Measurements from ENCODE around the gene PSMB9.
A peak's percentile ranks its signal among the peaks of the same experiment; 100 is the strongest.

Gene PSMB9

GRCh38 chr6:32837651-32838113 lies 16.3 kb upstream of the PSMB9 start:
- TF ChIP-seq, protein P1, sequence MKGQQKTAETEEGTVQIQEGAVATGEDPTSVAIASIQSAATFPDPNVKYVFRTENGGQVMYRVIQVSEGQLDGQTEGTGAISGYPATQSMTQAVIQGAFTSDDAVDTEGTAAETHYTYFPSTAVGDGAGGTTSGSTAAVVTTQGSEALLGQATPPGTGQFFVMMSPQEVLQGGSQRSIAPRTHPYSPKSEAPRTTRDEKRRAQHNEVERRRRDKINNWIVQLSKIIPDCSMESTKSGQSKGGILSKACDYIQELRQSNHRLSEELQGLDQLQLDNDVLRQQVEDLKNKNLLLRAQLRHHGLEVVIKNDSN (IDR thresholded peaks at IDR 0.05): no peak
- TF ChIP-seq TAF1 (IDR thresholded peaks at IDR 0.05; ENCODE audit: low read depth) (no peak), RAD21 (IDR thresholded peaks at IDR 0.05; ENCODE audit: low read depth) (no peak), NFIC (IDR thresholded peaks at IDR 0.05) (no peak), EGR1 (IDR thresholded peaks at IDR 0.05) (no peak)

GRCh38 chr6:32838114-32838958 lies 15.7 kb upstream of the PSMB9 start, which contains the start of gene TAP2:
TSS of gene TAP2 (minus strand) at chr6:32838739. CDS start at chr6:32838233, 506 bp downstream.
- no peak for TF ChIP-seq TAF1 (IDR thresholded peaks at IDR 0.05; ENCODE audit: low read depth)
- TF ChIP-seq, protein P2, sequence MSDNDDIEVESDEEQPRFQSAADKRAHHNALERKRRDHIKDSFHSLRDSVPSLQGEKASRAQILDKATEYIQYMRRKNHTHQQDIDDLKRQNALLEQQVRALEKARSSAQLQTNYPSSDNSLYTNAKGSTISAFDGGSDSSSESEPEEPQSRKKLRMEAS (IDR thresholded peaks at IDR 0.05): peak; percentile 25; the same call in 1 of the 2 replicates
- TF ChIP-seq RAD21 (IDR thresholded peaks at IDR 0.05; ENCODE audit: low read depth): peak; percentile 88

GRCh38 chr6:32839356-32839755 lies 14.6 kb upstream of the PSMB9 start:
- no peak for TF ChIP-seq FOXM1 (IDR thresholded peaks at IDR 0.05; ENCODE audit: borderline replicate concordance, low read depth)
- no peak for TF ChIP-seq EP300 (IDR thresholded peaks at IDR 0.05; ENCODE audit: borderline replicate concordance)
- TF ChIP-seq, protein P2 (IDR thresholded peaks at IDR 0.05): no peak
- TF ChIP-seq ZBTB7A (IDR thresholded peaks at IDR 0.05; ENCODE audit: low read depth): no peak
- TF ChIP-seq TCF12 (IDR thresholded peaks at IDR 0.05; ENCODE audit: low read depth): no peak
- no peak for TF ChIP-seq TAF1 (IDR thresholded peaks at IDR 0.05; ENCODE audit: low read depth)
- TF ChIP-seq RAD21 (IDR thresholded peaks at IDR 0.05; ENCODE audit: low read depth): no peak
- TF ChIP-seq REST (IDR thresholded peaks at IDR 0.05; ENCODE audit: low read depth): no peak
- TF ChIP-seq CREB1 (IDR thresholded peaks at IDR 0.05; ENCODE audit: low read depth): no peak
- no peak for TF ChIP-seq NFIC (IDR thresholded peaks at IDR 0.05)
- TF ChIP-seq YY1 (IDR thresholded peaks at IDR 0.05; ENCODE audit: low read depth): no peak
- no peak for TF ChIP-seq EGR1 (IDR thresholded peaks at IDR 0.05)
- no peak for TF ChIP-seq TEAD4 (IDR thresholded peaks at IDR 0.05)

- TF ChIP-seq EGR1 (IDR thresholded peaks at IDR 0.05) (no peak), TEAD4 (IDR thresholded peaks at IDR 0.05) (no peak), TCF12 (IDR thresholded peaks at IDR 0.05; ENCODE audit: low read depth) (no peak), NFIC (IDR thresholded peaks at IDR 0.05) (no peak)
Observed at GRCh38 chr6:32840604-32841246, 13.3 kb upstream of the PSMB9 start.

GRCh38 chr6:32842021-32842650 lies 11.9 kb upstream of the PSMB9 start:
- TF ChIP-seq, protein P2 (IDR thresholded peaks at IDR 0.05): no peak
- TF ChIP-seq CEBPB (IDR thresholded peaks at IDR 0.05) (no peak), ZBTB7A (IDR thresholded peaks at IDR 0.05; ENCODE audit: low read depth) (no peak), REST (IDR thresholded peaks at IDR 0.05; ENCODE audit: low read depth) (no peak), NFIC (IDR thresholded peaks at IDR 0.05) (no peak), YY1 (IDR thresholded peaks at IDR 0.05; ENCODE audit: low read depth) (no peak)
- TF ChIP-seq, protein P1 (IDR thresholded peaks at IDR 0.05): no peak
